NCI-H2081 (cell line): Measurements from ENCODE around the gene LIMCH1.
A peak's percentile ranks its signal among the peaks of the same experiment; 100 is the strongest.
"Not testable (repeated sequence)": the region's sequence is repeated elsewhere in the genome, so short reads cannot be mapped to it uniquely, and the experiment has no call there.

Source experiments
- DNase-seq, 2 experiments: peaks; one replicate each; lab custom pipeline; 2025; lab: John Stamatoyannopoulos, UW

The LIMCH1 gene

GRCh38 chr4:41538017-41538733 lies at the start of gene LIMCH1:
Gene LIMCH1, plus strand, starts transcription at chr4:41538157. Its CDS starts 67,839 bp downstream, at chr4:41605996.
- no peak for DNase-seq

- DNase-seq = not testable (repeated sequence)
Measured at GRCh38 chr4:41491081-41491576, 46.8 kb upstream of the LIMCH1 start.

DNA sequence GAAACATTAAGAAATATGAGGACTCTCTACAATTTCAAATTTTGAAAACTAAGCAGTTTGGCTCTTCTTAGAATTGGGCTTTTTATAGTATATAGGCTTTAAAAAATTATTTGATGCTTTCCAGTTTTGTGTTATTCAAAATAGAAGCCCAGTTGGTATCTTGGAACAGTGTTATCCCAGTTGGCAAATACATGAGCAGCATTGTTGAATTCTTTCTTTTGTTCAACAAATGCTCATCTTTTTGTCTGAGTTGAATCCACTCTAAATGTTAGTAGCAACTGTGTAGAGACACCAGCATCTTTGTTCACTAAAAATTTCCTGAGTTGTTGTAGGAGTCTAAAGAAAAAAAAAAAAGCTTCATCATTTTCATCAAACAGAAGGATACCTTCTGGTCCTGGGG lies 41.0 kb upstream of the LIMCH1 start:
- no peak for DNase-seq

- DNase-seq = no peak
Measured at GRCh38 chr4:41498177-41498576, 39.8 kb upstream of the LIMCH1 start.

- no peak for DNase-seq
Measured at GRCh38 chr4:41504167-41504818, 33.7 kb upstream of the LIMCH1 start.

- DNase-seq = peak; percentile 33 to 80
Measured at GRCh38 chr4:41505161-41505661, 32.7 kb upstream of the LIMCH1 start.

DNA sequence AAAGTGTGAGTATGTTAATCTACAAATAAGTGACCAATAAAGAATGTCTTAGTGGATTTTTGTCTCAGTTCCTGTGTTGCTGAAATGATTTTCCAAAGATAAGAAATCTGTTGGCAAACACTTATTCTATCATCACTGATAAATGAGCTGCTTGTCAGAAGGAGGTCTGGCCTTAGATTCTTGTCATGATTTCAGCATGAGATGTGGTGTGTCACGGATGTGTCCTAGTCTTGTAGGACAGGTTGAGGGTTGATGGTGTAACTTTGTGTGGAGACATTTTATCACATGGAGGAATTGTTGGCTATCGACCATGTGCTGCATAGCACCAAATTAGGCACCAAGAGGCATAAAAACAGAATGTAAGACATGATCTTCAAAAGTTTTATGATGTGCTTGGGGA lies 31.8 kb upstream of the LIMCH1 start:
- no peak for DNase-seq

- no peak for DNase-seq
Measured at GRCh38 chr4:41507291-41507947, 30.5 kb upstream of the LIMCH1 start.

- DNase-seq = peak in 1 of 2 experiments; percentile 27
Measured at GRCh38 chr4:41509451-41509866, 28.5 kb upstream of the LIMCH1 start.

DNA sequence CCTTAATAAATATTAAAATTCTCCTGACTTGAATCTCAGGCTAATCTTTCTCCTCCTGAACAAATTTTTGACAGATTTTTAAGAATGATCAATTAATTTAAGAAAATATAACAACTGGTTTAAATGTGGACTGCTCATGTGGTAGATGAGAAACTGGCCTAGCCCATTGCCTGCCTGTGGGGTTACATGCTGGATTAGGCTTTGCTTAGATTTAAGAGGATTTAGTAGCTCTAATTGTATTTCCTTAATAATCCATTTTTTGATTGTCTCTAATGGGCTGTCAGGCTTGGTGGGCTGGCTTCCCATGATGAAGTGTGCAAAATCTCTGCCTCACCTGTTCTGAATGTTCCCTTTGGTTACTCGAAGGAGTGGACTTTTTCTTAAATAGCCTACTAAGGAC lies 27.8 kb upstream of the LIMCH1 start:
- no peak for DNase-seq

- no peak for DNase-seq
Measured at GRCh38 chr4:41512136-41512535, 25.8 kb upstream of the LIMCH1 start.

DNA sequence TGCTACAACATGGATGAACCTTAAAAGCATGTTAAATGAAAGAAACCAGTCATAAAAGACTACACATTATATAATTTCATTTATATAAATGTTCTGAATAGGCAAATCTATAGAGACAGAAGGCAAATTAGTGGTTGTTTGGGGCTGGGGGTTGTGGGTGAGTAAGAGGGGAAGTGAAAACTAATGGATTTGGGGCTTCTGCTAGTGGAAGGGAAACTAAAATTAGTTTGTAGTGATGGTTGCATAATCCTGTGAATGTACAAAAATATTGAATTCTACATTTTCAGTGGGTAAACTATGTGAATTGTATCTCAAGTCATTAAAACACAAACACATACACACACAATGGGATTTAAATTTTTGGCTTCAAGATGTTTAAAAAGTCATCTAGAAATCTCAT lies 25.4 kb upstream of the LIMCH1 start:
- DNase-seq = no peak

- no peak for DNase-seq
Measured at GRCh38 chr4:41514169-41514568, 23.8 kb upstream of the LIMCH1 start.

DNA sequence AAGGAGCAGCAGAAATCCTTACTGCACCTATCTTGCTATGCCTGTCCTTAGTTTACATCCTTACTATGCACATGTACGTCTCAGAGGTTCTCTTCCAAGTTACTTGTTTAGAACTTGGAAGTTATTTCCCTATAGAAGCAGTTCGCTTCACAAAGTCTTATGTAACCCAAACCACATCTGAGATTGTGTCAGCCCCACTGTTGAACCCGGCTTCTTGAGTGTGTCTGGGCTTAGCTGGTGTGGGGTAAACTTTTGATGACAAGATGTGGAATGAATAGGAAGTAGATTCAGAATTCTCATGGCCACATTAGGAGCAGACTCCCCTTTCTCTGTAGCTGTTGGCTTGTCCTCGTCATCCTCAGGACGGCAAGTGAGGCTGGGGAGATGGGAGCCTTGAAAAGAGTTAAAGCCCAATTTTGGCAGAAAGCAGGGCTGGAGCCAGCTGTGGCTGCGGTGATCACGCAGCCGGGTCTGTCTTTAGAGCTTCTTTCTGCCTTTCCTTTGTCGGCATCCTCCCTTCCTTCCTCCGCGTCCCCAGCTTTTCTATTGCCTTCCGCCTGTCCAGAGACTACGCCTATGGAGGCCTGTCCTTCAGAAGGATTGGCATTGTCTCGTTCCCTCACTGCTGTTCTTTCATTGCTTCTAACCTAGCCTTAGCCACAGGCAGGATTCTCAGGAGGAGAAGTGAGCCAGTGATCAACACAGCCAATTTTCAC lies 23.0 kb upstream of the LIMCH1 start:
- DNase-seq = no peak

- DNase-seq = no peak
Measured at GRCh38 chr4:41517121-41517520, 20.8 kb upstream of the LIMCH1 start.

- peak; percentile 12 to 59 for DNase-seq
Measured at GRCh38 chr4:41517747-41518146, 20.2 kb upstream of the LIMCH1 start.

GRCh38 chr4:41524425-41524824 lies 13.5 kb upstream of the LIMCH1 start:
- no peak for DNase-seq

DNA sequence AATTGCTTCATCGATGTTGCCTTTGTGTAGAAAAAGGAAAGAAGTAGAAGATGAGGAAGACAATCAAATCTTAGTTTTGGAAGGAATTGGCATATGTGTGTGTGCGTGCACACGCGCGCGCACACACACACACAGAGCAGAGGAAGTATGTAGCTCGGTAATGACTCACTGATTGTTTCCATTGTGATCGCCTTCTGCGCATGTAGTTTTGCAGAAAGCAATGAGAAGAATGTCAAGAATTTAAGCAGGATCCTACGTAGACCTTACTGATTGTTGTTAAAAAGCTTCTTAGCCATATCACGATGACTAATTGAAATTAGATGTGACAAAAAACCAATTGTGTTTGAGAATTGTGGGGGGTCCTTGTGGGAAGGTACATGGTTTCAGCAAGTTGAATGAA lies 12.8 kb upstream of the LIMCH1 start:
- DNase-seq = no peak

GRCh38 chr4:41526628-41527027 lies 11.3 kb upstream of the LIMCH1 start:
- no peak for DNase-seq

GRCh38 chr4:41528512-41529205 lies 9.3 kb upstream of the LIMCH1 start:
- no peak for DNase-seq

DNA sequence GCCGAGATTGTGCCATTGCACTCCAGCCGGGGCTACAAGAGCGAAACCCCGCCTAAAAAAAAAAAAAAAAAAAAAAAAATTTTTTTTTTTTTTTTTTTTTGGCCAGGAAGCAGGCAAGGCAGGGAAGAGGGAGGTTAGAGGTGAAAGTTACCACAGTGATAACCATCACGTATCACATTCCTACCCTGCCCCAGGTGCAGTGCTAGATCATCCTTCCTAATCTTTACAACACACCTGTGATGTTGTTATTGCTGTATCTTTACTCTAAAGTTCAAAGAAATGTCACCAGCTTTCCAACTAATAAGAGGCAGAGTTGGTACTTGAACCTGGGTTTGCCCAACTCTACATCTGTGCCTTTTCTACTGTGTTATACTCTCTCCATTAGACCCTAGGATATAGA lies 7.2 kb upstream of the LIMCH1 start:
- DNase-seq = no peak

- no peak for DNase-seq
Measured at GRCh38 chr4:41532336-41532735, 5.6 kb upstream of the LIMCH1 start.
